NCI-H510A treated with DMSO at 0.1 percent for 48 hours (cell line): ENCODE data around the gene VIPR2.

Source experiments
- DNase-seq: peaks from one replicate; lab custom pipeline; 2025; lab: John Stamatoyannopoulos, UW

VIPR2 gene

GRCh38 chr7:159025161-159025779 lies 119.4 kb downstream of the VIPR2 start:
- DNase-seq = no peak

- no peak for DNase-seq
These were observed 120.3 kb downstream of the VIPR2 start for GRCh38 chr7:159024280-159024951.

GRCh38 chr7:159023746-159024145 lies 120.9 kb downstream of the VIPR2 start:
- no peak for DNase-seq

- DNase-seq = no peak
These were observed 121.5 kb downstream of the VIPR2 start for GRCh38 chr7:159023206-159023605.

- peak; percentile 34 for DNase-seq
These were observed 122.3 kb downstream of the VIPR2 start for GRCh38 chr7:159022238-159022993.

- no peak for DNase-seq
These were observed 123.7 kb downstream of the VIPR2 start for GRCh38 chr7:159020987-159021386.

- DNase-seq = no peak
These were observed 125.6 kb downstream of the VIPR2 start for GRCh38 chr7:159019111-159019510.

GRCh38 chr7:159017741-159018140 lies 126.9 kb downstream of the VIPR2 start:
- no peak for DNase-seq

- no peak for DNase-seq
These were observed 127.5 kb downstream of the VIPR2 start for GRCh38 chr7:159017210-159017609.

- DNase-seq = no peak
These were observed 128.1 kb downstream of the VIPR2 start for GRCh38 chr7:159016591-159016990.

- no peak for DNase-seq
These were observed 128.9 kb downstream of the VIPR2 start for GRCh38 chr7:159015454-159016410.

- DNase-seq = peak; percentile 15
These were observed 129.6 kb downstream of the VIPR2 start for GRCh38 chr7:159015081-159015453.

GRCh38 chr7:159014297-159015062 lies 130.2 kb downstream of the VIPR2 start:
- DNase-seq = no peak

GRCh38 chr7:159013825-159014289 lies 130.8 kb downstream of the VIPR2 start:
- DNase-seq = no peak

- no peak for DNase-seq
These were observed 131.4 kb downstream of the VIPR2 start for GRCh38 chr7:159013181-159013690.

- DNase-seq = peak; percentile 63
These were observed 132.2 kb downstream of the VIPR2 start for GRCh38 chr7:159012353-159013069.

- DNase-seq = no peak
These were observed 133.0 kb downstream of the VIPR2 start for GRCh38 chr7:159011722-159012022.

GRCh38 chr7:159010937-159011721 lies 133.5 kb downstream of the VIPR2 start:
- no peak for DNase-seq

- DNase-seq = no peak
These were observed 134.3 kb downstream of the VIPR2 start for GRCh38 chr7:159010411-159010810.

GRCh38 chr7:159009951-159010350 lies 134.7 kb downstream of the VIPR2 start:
- no peak for DNase-seq
